ENCODE measurements around the gene CSF2.
"Not testable (repeated sequence)": the region's sequence is repeated elsewhere in the genome, so short reads cannot be mapped to it uniquely, and the experiment has no call there.

The CSF2 gene

GRCh38 chr5:132114150-132115121, 40.8 kb downstream of the CSF2 start:
- no peak for DNase-seq

- no peak for DNase-seq
These were observed 41.8 kb downstream of the CSF2 start for GRCh38 chr5:132115375-132115774.

GRCh38 chr5:132116072-132116471, 42.5 kb downstream of the CSF2 start:
- no peak for DNase-seq

- not testable (repeated sequence) for DNase-seq
These were observed 43.4 kb downstream of the CSF2 start for GRCh38 chr5:132116909-132117489.

- not testable (repeated sequence) for DNase-seq
These were observed 47.1 kb downstream of the CSF2 start for GRCh38 chr5:132120717-132121116.

GRCh38 chr5:132122971-132123370, 49.4 kb downstream of the CSF2 start:
- DNase-seq = not testable (repeated sequence)

GRCh38 chr5:132123578-132123977, 50.0 kb downstream of the CSF2 start:
- DNase-seq = not testable (repeated sequence)

All from T-helper 1 cell (primary cell).